Fibroblast of mammary gland (primary cell): ENCODE data around the gene FAM181A.

Source experiments
- DNase-seq: peaks from one replicate; pipeline ENCODE4 v3.0.0-alpha.2; 2010; ENCODE audit warnings: low read depth
- H3K4me3 ChIP-seq: 2 replicates; pipeline ENCODE4 v1.5.1; 2011; ENCODE audit warnings: low read depth, mild to moderate bottlenecking, low read length, moderate library complexity; ENCODE audit not compliant: control insufficient read depth
- TF ChIP-seq, protein P1 (sequence below): conservative IDR thresholded peaks from 2 replicates; pipeline ENCODE4 v1.5.1; 2011; ENCODE audit warnings: low read depth, low read length, inconsistent platforms; ENCODE audit not compliant: control insufficient read depth, insufficient read depth

The FAM181A gene

DNA sequence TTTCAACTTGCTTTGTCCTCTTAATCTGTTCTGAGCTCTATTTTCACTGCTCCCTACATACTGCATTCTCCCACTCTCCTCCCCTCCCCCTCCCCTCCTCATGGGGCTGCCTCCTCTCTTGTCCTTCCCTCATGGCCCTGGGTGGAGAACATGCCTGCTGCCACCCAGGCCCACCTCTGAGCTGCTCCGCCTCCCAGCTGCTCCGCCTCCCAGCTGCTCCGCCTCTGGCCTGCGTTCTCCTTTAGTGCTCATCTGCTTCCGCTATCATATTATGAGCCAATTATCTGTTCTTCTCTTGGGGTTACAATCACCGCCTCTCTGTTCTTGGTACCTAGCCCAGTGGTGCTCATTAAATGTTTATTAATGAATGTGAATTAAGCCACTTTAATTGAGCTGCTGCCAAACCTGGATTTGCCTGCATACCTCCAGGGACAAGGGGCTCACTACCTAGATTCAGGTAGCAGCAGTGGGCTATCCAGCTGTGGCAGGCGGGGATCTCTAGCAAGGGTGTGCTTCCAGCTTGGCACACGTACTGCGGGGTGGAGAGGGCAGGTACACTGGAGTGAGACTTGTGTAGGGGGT, 32.0 kb upstream of the FAM181A start:
- TF ChIP-seq, protein P1, sequence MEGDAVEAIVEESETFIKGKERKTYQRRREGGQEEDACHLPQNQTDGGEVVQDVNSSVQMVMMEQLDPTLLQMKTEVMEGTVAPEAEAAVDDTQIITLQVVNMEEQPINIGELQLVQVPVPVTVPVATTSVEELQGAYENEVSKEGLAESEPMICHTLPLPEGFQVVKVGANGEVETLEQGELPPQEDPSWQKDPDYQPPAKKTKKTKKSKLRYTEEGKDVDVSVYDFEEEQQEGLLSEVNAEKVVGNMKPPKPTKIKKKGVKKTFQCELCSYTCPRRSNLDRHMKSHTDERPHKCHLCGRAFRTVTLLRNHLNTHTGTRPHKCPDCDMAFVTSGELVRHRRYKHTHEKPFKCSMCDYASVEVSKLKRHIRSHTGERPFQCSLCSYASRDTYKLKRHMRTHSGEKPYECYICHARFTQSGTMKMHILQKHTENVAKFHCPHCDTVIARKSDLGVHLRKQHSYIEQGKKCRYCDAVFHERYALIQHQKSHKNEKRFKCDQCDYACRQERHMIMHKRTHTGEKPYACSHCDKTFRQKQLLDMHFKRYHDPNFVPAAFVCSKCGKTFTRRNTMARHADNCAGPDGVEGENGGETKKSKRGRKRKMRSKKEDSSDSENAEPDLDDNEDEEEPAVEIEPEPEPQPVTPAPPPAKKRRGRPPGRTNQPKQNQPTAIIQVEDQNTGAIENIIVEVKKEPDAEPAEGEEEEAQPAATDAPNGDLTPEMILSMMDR: no peak
- no peak for DNase-seq
- H3K4me3 ChIP-seq: no peak overlapping the region

DNA sequence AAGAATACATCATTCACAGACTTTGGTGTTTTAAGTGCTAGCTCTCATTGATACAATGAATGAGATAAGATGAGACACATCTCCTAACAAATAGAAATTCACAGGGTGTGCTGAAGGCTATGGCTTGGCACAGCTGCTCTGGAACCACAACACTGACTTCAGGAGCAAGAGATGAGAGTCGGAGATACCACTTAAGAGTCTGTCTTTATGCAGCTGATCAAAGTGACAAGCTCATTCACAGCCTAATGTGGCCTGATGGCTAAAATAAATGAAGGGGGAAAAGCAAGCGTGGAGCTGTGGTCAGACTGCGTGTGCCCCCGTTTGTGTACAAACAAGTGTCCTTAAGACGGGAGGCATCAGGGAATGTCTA, 29.7 kb upstream of the FAM181A start:
- TF ChIP-seq, protein P1: no peak
- DNase-seq: no peak
- no peak overlapping the region for H3K4me3 ChIP-seq

DNA sequence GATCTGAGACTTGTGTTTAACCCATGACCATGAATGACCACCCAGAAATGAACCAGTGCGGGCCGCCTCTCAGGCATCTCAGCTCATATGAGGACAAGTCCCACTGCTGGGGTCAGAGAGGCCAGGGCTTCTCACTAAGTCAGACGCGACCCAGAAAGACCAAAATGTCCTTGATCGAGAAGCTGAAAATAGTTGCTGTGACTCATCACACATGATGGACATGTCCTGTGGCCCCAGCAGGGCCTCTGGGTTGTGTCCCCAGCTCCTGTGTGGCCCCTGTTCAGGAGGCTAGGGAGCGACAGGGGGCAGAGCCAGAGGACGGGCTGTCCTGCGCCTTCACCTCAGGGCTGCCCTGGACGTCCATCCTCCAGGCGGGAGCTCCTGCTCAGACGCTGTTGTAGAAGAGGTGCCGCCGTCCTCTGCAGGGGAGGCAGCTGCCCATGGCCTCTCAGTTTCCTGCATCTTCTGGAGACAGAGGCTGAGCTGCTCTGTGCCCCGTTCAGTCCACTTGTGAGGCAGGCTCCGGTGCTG, 29.0 kb upstream of the FAM181A start:
- no peak for DNase-seq
- no peak overlapping the region for H3K4me3 ChIP-seq
- TF ChIP-seq, protein P1: no peak

DNA sequence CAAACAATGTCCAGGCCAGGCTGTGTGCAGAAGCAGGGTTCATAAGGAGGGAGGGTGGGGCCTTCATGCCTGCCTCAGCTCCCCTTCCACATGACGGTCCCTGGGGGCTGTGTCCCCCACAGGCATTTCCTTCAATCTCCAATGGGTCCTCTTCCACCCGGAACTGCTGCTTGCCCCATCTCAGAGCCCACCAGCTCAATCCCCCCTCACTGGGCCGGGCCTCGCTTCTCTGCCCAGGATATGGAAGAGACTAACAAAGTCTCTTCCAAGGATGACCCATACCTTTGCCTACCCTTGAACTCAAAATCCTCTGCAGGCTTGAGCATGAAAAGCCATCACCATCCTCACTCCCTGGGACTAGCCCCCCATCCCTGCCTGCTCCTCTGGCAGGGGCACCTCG, 28.4 kb upstream of the FAM181A start:
- no peak overlapping the region for H3K4me3 ChIP-seq
- TF ChIP-seq, protein P1: no peak
- no peak for DNase-seq

DNA sequence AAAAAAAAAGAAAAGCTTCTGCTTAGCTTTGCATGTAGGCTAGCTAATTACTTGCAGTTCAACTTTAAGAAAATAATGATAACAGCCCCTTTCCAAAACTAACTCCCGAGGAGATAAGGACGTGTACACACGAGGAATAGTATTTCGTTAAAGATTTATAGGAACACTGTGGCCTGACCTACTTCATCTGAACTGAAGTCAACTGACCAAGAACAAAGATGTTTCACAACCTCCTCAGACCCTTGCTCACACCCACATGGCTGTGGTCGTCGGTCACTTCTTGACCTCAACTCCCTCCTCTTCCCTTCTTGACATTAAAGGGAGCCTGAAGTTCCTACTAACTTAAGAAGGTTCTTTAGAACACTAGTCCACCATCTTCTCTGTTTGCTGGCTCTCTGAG, 25.3 kb upstream of the FAM181A start:
- H3K4me3 ChIP-seq: no peak overlapping the region
- no peak for DNase-seq
- TF ChIP-seq, protein P1: no peak

DNA sequence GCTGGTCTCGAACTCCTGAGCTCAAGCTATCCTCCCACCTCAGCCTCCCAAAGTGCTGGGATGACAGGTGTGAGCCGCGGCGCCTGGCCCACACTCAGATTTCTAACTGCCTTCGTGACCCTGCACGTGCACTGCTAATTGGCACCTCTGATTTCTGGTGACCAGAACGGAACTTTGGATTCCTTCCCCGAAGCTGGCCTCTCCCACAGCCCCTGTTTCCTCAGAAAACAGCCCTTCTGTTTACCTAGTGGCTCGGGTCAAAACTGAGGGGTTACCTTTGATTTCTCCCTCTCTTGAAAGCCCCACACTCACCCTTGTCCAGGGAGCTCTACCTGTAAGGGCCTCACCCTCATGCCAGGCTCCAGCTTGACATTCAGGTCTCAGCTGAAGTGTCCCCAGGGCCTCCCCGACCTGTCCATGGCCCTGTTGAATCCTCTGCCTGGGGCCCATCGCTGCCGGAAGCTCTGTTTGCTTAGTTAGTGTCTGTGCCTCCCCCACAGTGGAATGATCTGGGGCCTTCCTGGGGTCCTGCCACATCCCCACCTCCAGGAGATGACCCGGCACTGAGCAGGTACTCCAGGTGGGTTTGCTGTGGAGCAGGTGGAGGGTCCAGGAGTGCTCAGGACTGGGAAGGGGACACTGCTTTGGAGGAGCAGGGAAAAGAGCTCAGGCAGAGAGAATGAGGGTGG, 24.4 kb upstream of the FAM181A start:
- no peak for DNase-seq
- H3K4me3 ChIP-seq: no peak overlapping the region
- TF ChIP-seq, protein P1: no peak
